Kidney (tissue), 14 donors: Measurements from ENCODE around the gene PIP5K1C. TPM values are rescaled to one million over a fixed set of nuclear protein-coding genes. Genes with fewer than 3 reads are reported as not detected.

ENCODE experiments used
- DNase-seq, 5 donors: peaks; one replicate each; pipeline ENCODE4 v3.0.0-alpha.2; 2013 to 2020
- FAIRE-seq: peaks from 2 replicates; lab custom pipeline; 2012; peaks lifted over from hg19 to GRCh38; lab: Jason Lieb, UNC
- H3K27ac ChIP-seq, 2 donors: one replicate each; pipeline ENCODE4 v1.7.0; 2013; ENCODE audit warnings: low read depth in 2 of 2, low read length in 2 of 2, inconsistent platforms in 1 of 2
- H3K27me3 ChIP-seq: one replicate; pipeline ENCODE4 v1.7.1; 2013; ENCODE audit warnings: low read length, inconsistent platforms; ENCODE audit not compliant: control insufficient read depth, insufficient read depth
- H3K36me3 ChIP-seq, 3 donors: one replicate each; pipeline versions ENCODE4 v1.7.0 to v1.7.1; 2013; ENCODE audit warnings: low read length in 3 of 3, control low read depth in 1 of 3, inconsistent platforms in 1 of 3; ENCODE audit not compliant: insufficient read depth in 3 of 3, control insufficient read depth in 2 of 3
- H3K4me1 ChIP-seq, 3 donors: one replicate each; pipeline versions ENCODE4 v1.7.0 to v1.7.1; 2013; ENCODE audit warnings: low read length in 3 of 3, inconsistent platforms in 1 of 3, low read depth in 1 of 3; ENCODE audit not compliant: control insufficient read depth in 2 of 3, insufficient read depth in 2 of 3
- H3K4me3 ChIP-seq, 3 donors: one replicate each; pipeline versions ENCODE4 v1.7.0 to v1.8.1; 2013; ENCODE audit warnings: low read length in 3 of 3, control low read depth in 1 of 3, inconsistent platforms in 1 of 3
- H3K9ac ChIP-seq, 3 donors: one replicate each; pipeline versions ENCODE4 v1.7.0 to v1.7.1; 2013; ENCODE audit warnings: low read length in 3 of 3, control low read depth in 1 of 3, inconsistent platforms in 1 of 3
- H3K9me3 ChIP-seq, 3 donors: one replicate each; pipeline versions ENCODE4 v1.7.0 to v1.7.1; 2013; ENCODE audit warnings: low read length in 3 of 3, control low read depth in 1 of 3, inconsistent platforms in 1 of 3; ENCODE audit not compliant: control insufficient read depth in 2 of 3, insufficient read depth in 1 of 3
- intact Hi-C: fragments of 100-400 bp; cut with DNase I; formaldehyde crosslinking; loops from one replicate; pipeline ENCODE4 v1.11.1; 2022
- polyA plus RNA-seq: library from polyadenylated mRNA; stranded (reverse); fragments of 350-450 nt; fragmentation: Illumina TruSeq; extraction: RNeasy Lipid Tissue Mini Kit (QIAGEN cat#74804); gene quantifications from one replicate; pipeline ENCODE4 v1.2.3, GENCODE V29; 2014; ENCODE audit warnings: low read depth, low replicate concordance; ENCODE audit not compliant: insufficient read depth
- total RNA-seq: library from RNA; stranded (reverse); fragmentation: NEBNext Ultra II Directional; extraction: Animal tissue kit (Norgen Biotek cat#: 25700); gene quantifications from one replicate; pipeline ENCODE4 v1.2.1, GENCODE V29; 2021
- TF ChIP-seq, protein P1 (sequence below): IDR thresholded peaks from 3 replicates; pipeline ENCODE4 v1.5.1; 2012; ENCODE audit warnings: mild to moderate bottlenecking, moderate library complexity, borderline replicate concordance; ENCODE audit not compliant: insufficient read depth; ENCODE audit errors: extremely low read depth
- donor health status: control.
- donor health status: control.
- donor health status: control.
- donor health status: control.
- donor health status: control.
- donor health status: DM: yes; HTN: yes; CAD: no.
- donor health status: Normal renal cell carcinoma (clear cell type).

Gene PIP5K1C
- total and polyA plus RNA-seq, 2 donors from 2014 or later, result 11.2 to 35.6 TPM

GRCh38 chr19:3618811-3619630, 81.2 kb downstream of the PIP5K1C start:
- DNase-seq, result peak in 1 of 5 donors; percentile 71
- intact Hi-C loops, result no loop called here
- peaks cover 0 to 4% (median 0%) of the 10 kb centered on the region in 3 donors for H3K4me1 ChIP-seq
- TF ChIP-seq, protein P1, sequence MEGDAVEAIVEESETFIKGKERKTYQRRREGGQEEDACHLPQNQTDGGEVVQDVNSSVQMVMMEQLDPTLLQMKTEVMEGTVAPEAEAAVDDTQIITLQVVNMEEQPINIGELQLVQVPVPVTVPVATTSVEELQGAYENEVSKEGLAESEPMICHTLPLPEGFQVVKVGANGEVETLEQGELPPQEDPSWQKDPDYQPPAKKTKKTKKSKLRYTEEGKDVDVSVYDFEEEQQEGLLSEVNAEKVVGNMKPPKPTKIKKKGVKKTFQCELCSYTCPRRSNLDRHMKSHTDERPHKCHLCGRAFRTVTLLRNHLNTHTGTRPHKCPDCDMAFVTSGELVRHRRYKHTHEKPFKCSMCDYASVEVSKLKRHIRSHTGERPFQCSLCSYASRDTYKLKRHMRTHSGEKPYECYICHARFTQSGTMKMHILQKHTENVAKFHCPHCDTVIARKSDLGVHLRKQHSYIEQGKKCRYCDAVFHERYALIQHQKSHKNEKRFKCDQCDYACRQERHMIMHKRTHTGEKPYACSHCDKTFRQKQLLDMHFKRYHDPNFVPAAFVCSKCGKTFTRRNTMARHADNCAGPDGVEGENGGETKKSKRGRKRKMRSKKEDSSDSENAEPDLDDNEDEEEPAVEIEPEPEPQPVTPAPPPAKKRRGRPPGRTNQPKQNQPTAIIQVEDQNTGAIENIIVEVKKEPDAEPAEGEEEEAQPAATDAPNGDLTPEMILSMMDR, result no peak
- H3K27ac ChIP-seq, result no peak overlapping the region
- no peaks in the 10 kb centered on the region for H3K27me3 ChIP-seq
- FAIRE-seq, result no peak
- H3K36me3 ChIP-seq, result no peaks in the 10 kb centered on the region
- no peak overlapping the region for H3K9ac ChIP-seq
- no peak overlapping the region for H3K4me3 ChIP-seq
- H3K9me3 ChIP-seq, result no peaks in the 10 kb centered on the region

DNA sequence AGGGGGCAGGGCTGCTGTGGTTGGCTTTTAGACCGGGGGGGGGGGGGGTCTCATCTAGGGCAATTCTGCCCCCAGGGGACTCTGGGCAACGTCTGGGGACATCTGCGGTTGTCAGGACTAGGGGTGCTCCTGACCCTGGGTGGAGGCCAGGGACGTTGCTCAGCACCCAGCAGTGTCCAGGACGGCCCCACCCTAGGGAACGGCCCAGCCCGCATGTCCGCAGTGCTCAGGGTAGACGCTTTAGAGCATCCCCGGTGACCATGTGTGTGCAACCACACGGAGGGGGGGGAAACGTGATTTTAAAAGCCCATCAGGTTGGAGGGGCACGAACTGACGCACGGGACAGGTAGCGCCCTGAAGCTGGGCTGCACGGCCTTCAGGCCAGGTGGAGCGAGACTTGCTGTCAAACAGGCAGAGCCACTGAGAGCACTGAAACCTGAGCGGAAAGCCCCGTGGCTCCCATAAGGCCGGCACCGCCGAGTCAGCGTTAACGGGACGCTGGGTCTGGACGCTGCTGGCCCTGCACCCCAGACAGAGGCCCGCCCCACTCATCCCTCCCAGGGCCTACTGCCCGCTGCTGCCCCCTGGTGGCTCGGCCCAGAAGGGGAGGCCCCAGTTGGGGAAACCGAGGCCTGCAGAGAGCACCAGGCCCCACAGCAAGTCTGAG, 82.0 kb downstream of the PIP5K1C start:
- no peaks in the 10 kb centered on the region for H3K9me3 ChIP-seq
- H3K9ac ChIP-seq, result no peak overlapping the region
- intact Hi-C loops, result no loop called here
- H3K27me3 ChIP-seq, result no peaks in the 10 kb centered on the region
- FAIRE-seq (no peak), DNase-seq (peak in 4 of 5 donors; percentile 37 to 87 (median 59))
- TF ChIP-seq, protein P1, result peak; percentile 73
- H3K36me3 ChIP-seq, result no peaks in the 10 kb centered on the region
- no peak overlapping the region for H3K27ac ChIP-seq
- H3K4me1 ChIP-seq, result peaks cover 0 to 3% (median 0%) of the 10 kb centered on the region in 3 donors
- H3K4me3 ChIP-seq, result peak overlapping the region in 1 of 3 donors; percentile 32

GRCh38 chr19:3617463-3617862, 82.8 kb downstream of the PIP5K1C start:
- DNase-seq (no peak), FAIRE-seq (no peak)
- Histone ChIP-seq H3K36me3 (no peaks in the 10 kb centered on the region), H3K27me3 (no peaks in the 10 kb centered on the region), H3K9me3 (no peaks in the 10 kb centered on the region), H3K27ac (no peak overlapping the region), H3K4me3 (no peak overlapping the region), H3K4me1 (peaks cover 0 to 3% (median 0%) of the 10 kb centered on the region in 3 donors), H3K9ac (no peak overlapping the region)
- intact Hi-C loops, result no loop called here
- TF ChIP-seq, protein P1, result no peak
